Erythroblast (primary cell): Measurements from ENCODE around the gene SLC10A7.

Source experiments
- GATA1 ChIP-seq: IDR thresholded peaks from 2 replicates; pipeline ENCODE4 v1.6.1; 2011; ENCODE audit warnings: low read depth, mild to moderate bottlenecking, control low read depth, low read length, moderate library complexity
- POLR2A ChIP-seq: IDR thresholded peaks from 2 replicates; pipeline ENCODE4 v1.6.1; 2011; ENCODE audit warnings: mild to moderate bottlenecking, low read length

GRCh38 chr4:146453181-146453807, 68.4 kb downstream of the SLC10A7 start:
- no peak for TF ChIP-seq POLR2A
- no peak for TF ChIP-seq GATA1
